ENCODE results near the gene FAM168B.

DNA sequence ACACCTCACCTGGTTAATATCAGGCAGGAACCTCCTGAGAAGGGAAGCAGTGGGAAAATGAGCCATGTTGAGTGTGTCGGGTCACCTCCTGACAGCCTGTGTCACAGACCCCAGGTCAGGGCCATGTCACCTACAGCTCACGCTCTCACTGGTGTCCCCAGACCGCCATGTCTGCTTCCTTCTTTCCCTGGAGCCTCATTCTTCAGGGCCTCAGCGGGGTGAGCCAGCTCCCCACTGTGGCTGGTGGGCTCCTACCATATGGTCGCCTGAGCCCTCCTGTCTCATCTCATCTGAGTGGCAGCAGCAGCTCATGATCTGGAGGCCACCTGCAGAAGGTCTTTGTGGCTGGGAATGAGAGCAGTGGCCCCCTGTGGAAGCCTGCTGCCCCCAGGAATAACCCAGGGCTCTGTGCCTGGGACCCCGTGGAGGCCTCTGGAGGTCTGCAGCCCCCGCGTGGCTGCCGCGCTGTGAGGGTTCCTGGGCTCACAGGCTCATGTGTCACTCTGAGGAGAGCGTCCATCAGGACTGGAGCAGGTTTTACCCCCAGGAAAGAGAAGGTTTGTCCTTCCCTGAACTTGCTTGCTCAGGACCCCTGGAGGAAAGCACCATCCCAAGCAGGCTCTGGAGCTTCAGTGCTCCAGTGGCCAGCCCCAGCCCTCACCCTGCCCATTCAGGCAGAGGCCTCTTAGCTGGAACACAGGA, 56.4 kb downstream of the FAM168B start:
- TF ChIP-seq POLR2AphosphoS5 (IDR thresholded peaks at IDR 0.05): no peak
- TF ChIP-seq, protein P1, sequence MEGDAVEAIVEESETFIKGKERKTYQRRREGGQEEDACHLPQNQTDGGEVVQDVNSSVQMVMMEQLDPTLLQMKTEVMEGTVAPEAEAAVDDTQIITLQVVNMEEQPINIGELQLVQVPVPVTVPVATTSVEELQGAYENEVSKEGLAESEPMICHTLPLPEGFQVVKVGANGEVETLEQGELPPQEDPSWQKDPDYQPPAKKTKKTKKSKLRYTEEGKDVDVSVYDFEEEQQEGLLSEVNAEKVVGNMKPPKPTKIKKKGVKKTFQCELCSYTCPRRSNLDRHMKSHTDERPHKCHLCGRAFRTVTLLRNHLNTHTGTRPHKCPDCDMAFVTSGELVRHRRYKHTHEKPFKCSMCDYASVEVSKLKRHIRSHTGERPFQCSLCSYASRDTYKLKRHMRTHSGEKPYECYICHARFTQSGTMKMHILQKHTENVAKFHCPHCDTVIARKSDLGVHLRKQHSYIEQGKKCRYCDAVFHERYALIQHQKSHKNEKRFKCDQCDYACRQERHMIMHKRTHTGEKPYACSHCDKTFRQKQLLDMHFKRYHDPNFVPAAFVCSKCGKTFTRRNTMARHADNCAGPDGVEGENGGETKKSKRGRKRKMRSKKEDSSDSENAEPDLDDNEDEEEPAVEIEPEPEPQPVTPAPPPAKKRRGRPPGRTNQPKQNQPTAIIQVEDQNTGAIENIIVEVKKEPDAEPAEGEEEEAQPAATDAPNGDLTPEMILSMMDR (IDR thresholded peaks at IDR 0.05): no peak

All from prostate gland (tissue), 2 donors.